ENCODE data around the gene FCGR1A.
"Not testable (repeated sequence)": the region's sequence is repeated elsewhere in the genome, so short reads cannot be mapped to it uniquely, and the experiment has no call there.

- not testable (repeated sequence) for TF ChIP-seq CTCF, EZH2, EZH2phosphoT487 (IDR thresholded peaks at IDR 0.05)
Measured at GRCh38 chr1:149740590-149741230, 41.8 kb upstream of the FCGR1A start.
